ENCODE results near the gene PCDH11Y. TPM values are rescaled to one million over a fixed set of nuclear protein-coding genes. Genes with fewer than 3 reads are reported as not detected.
"Not testable (repeated sequence)": the region's sequence is repeated elsewhere in the genome, so short reads cannot be mapped to it uniquely, and the experiment has no call there.

Gene PCDH11Y
- total RNA-seq, 1 donor from 2014 or later: not detected

- not testable (repeated sequence) for DNase-seq (ENCODE audit: extremely low spot score, unreplicated experiment); H3K4me3 Mint-ChIP-seq (ENCODE audit: unreplicated experiment); H3K4me1 Mint-ChIP-seq (ENCODE audit: unreplicated experiment); H3K9me3 Mint-ChIP-seq (ENCODE audit: unreplicated experiment); H3K36me3 Mint-ChIP-seq (ENCODE audit: unreplicated experiment); H3K27ac Mint-ChIP-seq (ENCODE audit: unreplicated experiment); H3K27me3 Mint-ChIP-seq (ENCODE audit: unreplicated experiment)
Observed at GRCh38 chrY:5543705-5544104, 543.6 kb downstream of the PCDH11Y start.

DNA sequence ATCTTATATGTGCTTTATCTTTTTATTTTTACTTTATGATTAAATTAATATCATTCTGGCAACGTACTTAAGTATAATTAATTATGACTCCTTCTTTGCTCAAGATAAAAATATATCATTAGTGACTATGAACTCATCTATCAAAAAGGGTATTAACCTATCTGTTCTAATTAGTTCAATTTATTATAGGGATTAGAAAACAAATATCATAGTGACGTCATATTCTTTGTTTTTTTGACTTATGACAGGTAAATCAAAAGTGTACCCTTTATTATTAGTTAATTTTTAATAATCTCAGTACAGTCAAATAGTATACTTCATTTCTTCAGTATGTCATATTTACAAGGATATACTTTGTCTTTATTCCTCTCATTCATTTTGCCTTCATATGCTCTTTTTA lies 638.5 kb downstream of the PCDH11Y start:
- not testable (repeated sequence) for H3K36me3 Mint-ChIP-seq (ENCODE audit: unreplicated experiment); H3K27me3 Mint-ChIP-seq (ENCODE audit: unreplicated experiment); H3K4me3 Mint-ChIP-seq (ENCODE audit: unreplicated experiment); H3K9me3 Mint-ChIP-seq (ENCODE audit: unreplicated experiment); H3K27ac Mint-ChIP-seq (ENCODE audit: unreplicated experiment); DNase-seq (ENCODE audit: extremely low spot score, unreplicated experiment); H3K4me1 Mint-ChIP-seq (ENCODE audit: unreplicated experiment)

DNA sequence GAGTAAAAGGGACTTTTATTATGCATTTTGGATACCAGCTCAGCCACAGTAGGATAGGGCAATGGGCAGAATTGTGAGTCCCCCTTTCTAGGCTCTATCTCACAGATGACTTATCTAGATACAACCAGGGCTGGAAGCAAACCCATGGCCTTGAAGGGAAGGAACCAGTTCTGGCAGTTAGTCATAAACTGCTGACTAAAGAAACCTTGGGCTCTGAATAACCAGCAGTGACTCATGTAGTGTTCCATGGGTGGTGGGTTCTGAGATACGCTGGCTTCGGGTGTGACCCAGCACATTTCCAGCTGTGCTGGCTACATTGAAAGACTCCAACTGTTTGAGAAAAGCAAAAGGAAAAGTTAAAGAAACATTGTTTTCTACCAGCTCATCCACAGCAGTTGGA lies 679.2 kb downstream of the PCDH11Y start:
- H3K4me3 Mint-ChIP-seq (ENCODE audit: unreplicated experiment); H3K9me3 Mint-ChIP-seq (ENCODE audit: unreplicated experiment); H3K27ac Mint-ChIP-seq (ENCODE audit: unreplicated experiment); H3K36me3 Mint-ChIP-seq (ENCODE audit: unreplicated experiment); DNase-seq (ENCODE audit: extremely low spot score, unreplicated experiment); H3K27me3 Mint-ChIP-seq (ENCODE audit: unreplicated experiment); H3K4me1 Mint-ChIP-seq (ENCODE audit: unreplicated experiment): not testable (repeated sequence)

GRCh38 chrY:5708727-5709126 lies 708.6 kb downstream of the PCDH11Y start:
- not testable (repeated sequence) for H3K36me3 Mint-ChIP-seq (ENCODE audit: unreplicated experiment); H3K27ac Mint-ChIP-seq (ENCODE audit: unreplicated experiment); H3K4me3 Mint-ChIP-seq (ENCODE audit: unreplicated experiment); H3K9me3 Mint-ChIP-seq (ENCODE audit: unreplicated experiment); DNase-seq (ENCODE audit: extremely low spot score, unreplicated experiment); H3K4me1 Mint-ChIP-seq (ENCODE audit: unreplicated experiment); H3K27me3 Mint-ChIP-seq (ENCODE audit: unreplicated experiment)

- DNase-seq (ENCODE audit: extremely low spot score, unreplicated experiment); H3K36me3 Mint-ChIP-seq (ENCODE audit: unreplicated experiment); H3K27ac Mint-ChIP-seq (ENCODE audit: unreplicated experiment); H3K27me3 Mint-ChIP-seq (ENCODE audit: unreplicated experiment); H3K4me3 Mint-ChIP-seq (ENCODE audit: unreplicated experiment); H3K9me3 Mint-ChIP-seq (ENCODE audit: unreplicated experiment); H3K4me1 Mint-ChIP-seq (ENCODE audit: unreplicated experiment): not testable (repeated sequence)
Observed at GRCh38 chrY:5709788-5710381, 709.8 kb downstream of the PCDH11Y start.

GRCh38 chrY:5761403-5761802 lies 761.3 kb downstream of the PCDH11Y start:
- H3K9me3 Mint-ChIP-seq (ENCODE audit: unreplicated experiment); H3K27me3 Mint-ChIP-seq (ENCODE audit: unreplicated experiment); H3K36me3 Mint-ChIP-seq (ENCODE audit: unreplicated experiment); DNase-seq (ENCODE audit: extremely low spot score, unreplicated experiment); H3K4me1 Mint-ChIP-seq (ENCODE audit: unreplicated experiment); H3K4me3 Mint-ChIP-seq (ENCODE audit: unreplicated experiment); H3K27ac Mint-ChIP-seq (ENCODE audit: unreplicated experiment): not testable (repeated sequence)

DNA sequence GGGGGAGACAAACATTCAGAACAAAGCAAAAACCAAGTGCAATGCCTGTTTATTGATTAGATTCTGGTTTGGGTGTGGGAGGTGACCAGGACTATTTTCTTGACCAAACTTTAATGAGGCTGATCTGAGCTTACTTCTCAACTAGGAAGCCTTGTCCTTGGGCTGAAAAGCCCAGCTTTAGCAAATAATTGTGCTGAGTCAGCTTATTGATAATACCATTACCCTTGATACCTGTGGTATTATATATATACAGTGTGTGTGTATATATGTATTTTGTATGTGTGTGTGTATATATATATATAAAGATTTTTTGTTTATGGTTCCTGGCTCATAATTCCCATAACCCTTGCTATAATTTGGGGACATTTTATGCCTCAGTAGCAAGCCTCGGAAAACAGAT lies 776.4 kb downstream of the PCDH11Y start:
- not testable (repeated sequence) for H3K9me3 Mint-ChIP-seq (ENCODE audit: unreplicated experiment)

More for the DNA sequence above, 776.4 kb downstream of the PCDH11Y start:
- not testable (repeated sequence) for H3K27ac Mint-ChIP-seq (ENCODE audit: unreplicated experiment); H3K4me1 Mint-ChIP-seq (ENCODE audit: unreplicated experiment); H3K27me3 Mint-ChIP-seq (ENCODE audit: unreplicated experiment); H3K36me3 Mint-ChIP-seq (ENCODE audit: unreplicated experiment); DNase-seq (ENCODE audit: extremely low spot score, unreplicated experiment); H3K4me3 Mint-ChIP-seq (ENCODE audit: unreplicated experiment)

All from osteocyte (in vitro differentiated cells).